GM12891 (cell line): ENCODE results near the gene UBE2S.

Experiments used
- DNase-seq: peaks from one replicate; pipeline ENCODE4 v3.0.0; 2011; ENCODE audit warnings: low spot score; ENCODE audit not compliant: insufficient read length
- FAIRE-seq: peaks from 2 replicates; lab custom pipeline; 2011; peaks lifted over from hg19 to GRCh38; lab: Jason Lieb, UNC
- PAX5 ChIP-seq: IDR thresholded peaks from 2 replicates; pipeline ENCODE4 v1.6.1; 2011; ENCODE audit warnings: low read length, moderate library complexity, mild to moderate bottlenecking; ENCODE audit not compliant: insufficient read depth, severe bottlenecking
- POLR2A ChIP-seq: IDR thresholded peaks from 2 replicates; pipeline ENCODE4 v1.6.1; 2011; ENCODE audit warnings: low read depth, low read length, control low read depth
- POLR2AphosphoS5 ChIP-seq: IDR thresholded peaks from 2 replicates; pipeline ENCODE4 v1.6.1; 2011; ENCODE audit warnings: low read depth, low read length, control low read depth
- POU2F2 ChIP-seq: IDR thresholded peaks from 2 replicates; pipeline ENCODE4 v1.6.1; 2011; ENCODE audit warnings: low read depth, mild to moderate bottlenecking, control low read depth, low read length, moderate library complexity
- SPI1 ChIP-seq: IDR thresholded peaks from 2 replicates; pipeline ENCODE4 v1.6.1; 2011; ENCODE audit warnings: low read depth, low read length, control low read depth
- TAF1 ChIP-seq: IDR thresholded peaks from 2 replicates; pipeline ENCODE4 v1.6.1; 2011; ENCODE audit warnings: low read depth, low read length, control low read depth

The UBE2S gene

GRCh38 chr19:55391191-55391670, 16.4 kb downstream of the UBE2S start:
- DNase-seq (no peak), FAIRE-seq (no peak)
- TF ChIP-seq POLR2A, result peak; percentile 61
- peak; percentile 73 for TF ChIP-seq POLR2AphosphoS5
- no peak for TF ChIP-seq PAX5
- no peak for TF ChIP-seq TAF1
- no peak for TF ChIP-seq POU2F2

GRCh38 chr19:55390461-55390880, 17.1 kb downstream of the UBE2S start:
- no peak for FAIRE-seq
- TF ChIP-seq SPI1 (no peak), POU2F2 (no peak), POLR2AphosphoS5 (no peak; the same call in 1 of the 2 replicates)
- DNase-seq, result no peak

GRCh38 chr19:55389386-55390317, 17.9 kb downstream of the UBE2S start:
- no peak for DNase-seq
- TF ChIP-seq POLR2A, result peak; percentile 59
- no peak for TF ChIP-seq TAF1
- TF ChIP-seq SPI1, result no peak
- no peak; the same call in none of the 2 replicates for TF ChIP-seq POLR2AphosphoS5
- TF ChIP-seq POU2F2, result 0 out of 2 replicates have a peak, but pooled peaks have one; percentile 4
- no peak for TF ChIP-seq PAX5
- FAIRE-seq, result no peak

DNA sequence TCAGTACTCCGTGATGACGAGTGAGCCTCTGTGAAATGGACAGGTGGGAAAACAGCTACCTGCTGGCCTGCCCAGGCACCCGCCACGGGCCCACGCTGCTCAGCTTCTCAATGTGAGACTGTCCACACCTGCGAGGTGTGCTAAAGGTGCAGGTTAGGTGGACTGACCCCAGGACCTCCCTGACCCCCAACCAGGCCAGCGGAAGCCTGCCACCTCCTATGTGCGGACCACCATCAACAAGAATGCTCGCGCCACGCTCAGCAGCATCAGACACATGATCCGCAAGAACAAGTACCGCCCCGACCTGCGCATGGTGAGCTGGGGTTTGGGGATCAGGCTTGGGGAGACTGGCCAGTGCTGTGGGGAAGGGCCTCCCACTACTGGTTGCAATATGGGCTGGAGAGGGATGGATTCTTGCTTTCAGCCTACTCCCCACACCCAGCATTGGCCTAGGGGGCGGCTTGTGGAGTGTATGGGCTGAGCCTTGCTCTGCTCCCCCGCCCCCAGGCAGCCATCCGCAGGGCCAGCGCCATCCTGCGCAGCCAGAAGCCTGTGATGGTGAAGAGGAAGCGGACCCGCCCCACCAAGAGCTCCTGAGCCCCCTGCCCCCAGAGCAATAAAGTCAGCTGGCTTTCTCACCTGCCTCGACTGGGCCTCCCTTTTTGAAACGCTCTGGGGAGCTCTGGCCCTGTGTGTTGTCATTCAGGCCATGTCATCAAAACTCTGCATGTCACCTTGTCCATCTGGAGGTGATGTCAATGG, 19.7 kb downstream of the UBE2S start:
- TF ChIP-seq POU2F2 (no peak), PAX5 (no peak), SPI1 (no peak), TAF1 (no peak), POLR2AphosphoS5 (no peak; the same call in 1 of the 2 replicates), POLR2A (no peak)
- DNase-seq (no peak), FAIRE-seq (no peak)

GRCh38 chr19:55386493-55386971, 21.1 kb downstream of the UBE2S start:
- FAIRE-seq, result no peak
- TF ChIP-seq SPI1 (no peak), POU2F2 (no peak), TAF1 (no peak), POLR2AphosphoS5 (no peak), PAX5 (no peak), POLR2A (no peak)
- DNase-seq, result no peak

DNA sequence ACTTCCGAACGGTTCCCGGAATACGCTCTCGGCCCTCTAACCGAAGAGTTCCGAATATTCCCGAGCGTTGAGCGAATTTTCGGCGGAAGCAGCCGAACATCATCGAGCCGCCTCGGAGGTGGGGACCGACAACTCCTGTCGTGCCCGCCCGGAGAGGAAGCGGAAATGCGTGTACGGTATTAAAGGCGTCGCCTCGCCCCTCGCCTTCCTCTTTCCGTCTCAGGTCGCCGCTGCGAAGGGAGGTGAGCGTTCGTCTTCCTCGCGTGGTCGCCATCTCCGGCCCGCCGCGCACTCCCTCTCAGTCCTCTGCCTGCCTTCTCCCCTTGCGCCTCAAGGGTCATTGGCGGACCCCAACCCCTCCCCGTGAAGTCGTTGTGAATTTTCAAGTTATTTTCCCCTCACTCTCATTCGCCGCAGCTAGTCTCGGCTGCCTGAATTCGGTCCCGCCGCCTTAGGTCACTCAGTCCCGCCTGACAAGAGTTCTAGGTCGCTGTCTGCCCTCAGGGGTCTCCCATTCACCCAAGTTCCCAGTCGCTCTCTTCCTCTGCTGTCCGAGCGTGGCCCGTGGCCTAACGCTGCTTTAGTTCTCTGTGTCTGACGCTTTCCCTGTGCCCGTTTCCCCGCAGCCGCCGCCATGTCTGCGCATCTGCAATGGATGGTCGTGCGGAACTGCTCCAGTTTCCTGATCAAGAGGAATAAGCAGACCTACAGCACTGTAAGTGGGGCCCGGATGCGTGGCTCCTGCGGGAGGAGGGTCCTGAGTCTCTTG, 21.7 kb downstream of the UBE2S start, which contains the start of gene RPL28:
Gene RPL28 (plus strand): TSS at position 209 of the 769 bp plus-strand sequence. CDS start 426 bp downstream, at position 635.
- FAIRE-seq, result peak; percentile 97
- DNase-seq, result peak; percentile 92
- peak; percentile 100 for TF ChIP-seq POLR2A
- TF ChIP-seq SPI1, result peak; percentile 89
- TF ChIP-seq TAF1, result peak; percentile 100
- peak; percentile 97 for TF ChIP-seq POU2F2
- peak; percentile 16 for TF ChIP-seq PAX5
- TF ChIP-seq POLR2AphosphoS5, result peak; percentile 100

- DNase-seq, result peak; percentile 86
- FAIRE-seq, result no peak
- no peak for TF ChIP-seq SPI1
- TF ChIP-seq POU2F2, result no peak; the same call in 1 of the 2 replicates
- TF ChIP-seq TAF1, result no peak
- TF ChIP-seq PAX5, result no peak
- no peak for TF ChIP-seq POLR2A
- no peak for TF ChIP-seq POLR2AphosphoS5
These were observed 22.5 kb downstream of the UBE2S start for GRCh38 chr19:55384920-55385723.

DNA sequence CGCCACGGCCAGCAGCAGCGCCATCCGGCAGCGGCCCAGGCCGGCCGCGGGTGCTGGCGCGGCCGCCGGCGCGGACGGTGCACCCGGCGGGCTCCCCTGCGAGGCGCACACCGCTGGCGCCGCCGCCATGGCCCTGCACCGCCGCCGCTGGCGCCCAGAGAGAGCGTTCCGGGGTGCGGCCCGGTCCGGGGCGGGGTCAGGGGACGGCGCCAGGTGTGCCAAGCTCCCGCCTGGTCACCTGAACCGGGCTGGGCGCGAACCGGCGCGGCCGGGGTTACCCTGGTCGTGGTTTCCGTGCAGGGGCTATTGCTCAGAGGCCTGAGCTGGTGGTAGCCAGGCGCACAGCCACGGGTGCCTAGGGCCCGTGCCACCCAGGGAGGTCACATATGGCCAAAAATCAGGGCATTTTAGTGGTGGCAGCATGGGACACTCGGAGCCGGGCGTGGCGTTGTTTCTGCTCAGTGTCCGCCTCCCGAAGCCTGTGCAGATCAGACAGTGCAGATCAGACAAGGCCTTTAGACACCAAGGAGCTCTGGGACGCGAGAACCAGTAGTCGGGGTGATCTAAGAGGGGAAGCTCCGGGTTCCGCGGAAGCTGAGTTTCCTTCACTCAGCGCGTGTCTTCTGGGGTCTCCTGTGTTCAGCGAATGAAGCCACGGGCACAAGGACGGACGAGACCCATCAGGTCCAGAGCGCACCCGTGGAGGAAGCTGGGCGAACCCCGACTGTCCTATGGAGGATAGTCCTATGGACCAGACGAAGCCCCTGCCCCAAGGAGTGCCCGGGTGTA, 23.3 kb downstream of the UBE2S start, which contains the start of gene TMEM238:
Gene TMEM238 (minus strand): TSS at position 162 of the 789 bp plus-strand sequence. CDS start 33 bp downstream, at position 129.
- TF ChIP-seq TAF1 (no peak), PAX5 (no peak), POLR2AphosphoS5 (no peak), POU2F2 (no peak), SPI1 (no peak)
- FAIRE-seq (peak; percentile 35), DNase-seq (no peak)
